HG02852 (cell line): Measurements from ENCODE around the gene NLK.
"Not testable (repeated sequence)": the region's sequence is repeated elsewhere in the genome, so short reads cannot be mapped to it uniquely, and the experiment has no call there.

Source experiments
- ATAC-seq: cut with Tn5 transposase; IDR thresholded peaks from one replicate; pipeline ENCODE4 v1.9.1; 2021; ENCODE audit warnings: mild to moderate bottlenecking, moderate library complexity; ENCODE audit not compliant: unreplicated experiment

NLK gene

DNA sequence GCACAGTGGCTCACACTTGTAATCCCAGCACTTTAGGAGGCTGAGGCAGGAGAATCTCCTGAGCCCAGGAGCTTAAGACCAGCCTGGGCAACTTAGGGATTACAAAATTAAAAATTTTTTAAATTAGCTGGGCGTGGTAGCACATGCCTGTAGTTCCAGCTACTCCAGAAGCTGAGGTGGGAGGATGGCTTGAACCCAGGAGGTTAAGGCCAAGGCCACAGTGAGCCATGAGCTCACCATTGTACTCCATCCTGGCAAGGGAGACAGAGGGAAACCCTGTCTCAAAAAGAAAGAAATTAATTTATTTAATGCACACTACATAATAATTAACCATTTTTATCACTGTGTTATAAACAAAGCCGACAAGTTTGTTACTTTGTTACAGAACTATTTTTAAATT, 145.5 kb downstream of the NLK start:
- ATAC-seq, result no peak

DNA sequence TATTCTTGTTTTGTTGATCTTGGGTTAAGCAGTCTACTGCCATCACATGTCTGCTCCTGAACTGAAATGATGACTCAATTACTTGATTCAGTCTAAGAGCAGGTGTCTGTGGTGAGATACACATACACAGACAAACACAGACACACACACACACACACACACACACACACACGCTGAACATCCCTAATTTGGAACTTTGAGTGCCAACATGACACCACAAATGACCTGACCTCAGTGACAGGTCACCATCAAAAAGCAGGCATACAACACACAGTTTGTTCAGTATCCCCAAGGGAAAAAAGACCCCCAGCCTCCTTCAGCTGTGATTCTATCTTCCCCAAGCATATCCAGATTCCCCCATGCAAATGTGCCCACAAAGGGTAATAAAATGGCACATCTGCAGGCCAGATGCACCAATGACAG, 146.4 kb downstream of the NLK start:
- no peak for ATAC-seq

DNA sequence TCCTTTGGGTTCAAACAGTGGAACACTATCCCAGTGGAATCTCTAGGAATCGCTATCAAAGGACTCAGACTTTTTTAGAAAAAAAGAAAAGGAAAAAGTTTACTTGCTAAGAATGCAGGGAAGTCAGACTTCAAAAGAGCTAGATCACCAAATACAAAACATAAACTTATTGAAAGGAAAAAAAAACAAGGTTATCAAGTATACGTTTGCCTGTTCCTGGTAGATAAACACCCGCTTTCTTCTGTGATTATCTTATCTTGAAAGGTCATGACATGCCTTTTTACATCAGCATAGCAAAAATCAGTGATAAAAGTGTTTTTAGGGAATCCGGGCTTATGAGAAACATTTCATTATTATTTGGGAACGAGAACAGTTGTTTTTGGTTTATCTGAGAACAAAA, 147.2 kb downstream of the NLK start:
- no peak for ATAC-seq

DNA sequence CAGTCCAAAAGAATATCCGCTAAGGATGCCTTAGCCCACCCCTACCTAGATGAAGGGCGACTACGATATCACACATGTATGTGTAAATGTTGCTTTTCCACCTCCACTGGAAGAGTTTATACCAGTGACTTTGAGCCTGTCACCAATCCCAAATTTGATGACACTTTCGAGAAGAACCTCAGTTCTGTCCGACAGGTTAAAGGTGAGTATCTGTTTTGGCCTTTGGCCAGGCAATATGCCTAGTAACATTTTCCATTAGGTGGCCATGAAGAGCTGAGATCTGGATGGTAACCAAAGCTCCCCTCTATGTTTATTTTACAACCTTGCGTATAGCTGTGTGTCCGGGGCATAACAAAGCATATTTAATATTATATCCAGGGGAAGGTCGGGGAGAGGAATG, 148.5 kb downstream of the NLK start:
- ATAC-seq, result no peak

DNA sequence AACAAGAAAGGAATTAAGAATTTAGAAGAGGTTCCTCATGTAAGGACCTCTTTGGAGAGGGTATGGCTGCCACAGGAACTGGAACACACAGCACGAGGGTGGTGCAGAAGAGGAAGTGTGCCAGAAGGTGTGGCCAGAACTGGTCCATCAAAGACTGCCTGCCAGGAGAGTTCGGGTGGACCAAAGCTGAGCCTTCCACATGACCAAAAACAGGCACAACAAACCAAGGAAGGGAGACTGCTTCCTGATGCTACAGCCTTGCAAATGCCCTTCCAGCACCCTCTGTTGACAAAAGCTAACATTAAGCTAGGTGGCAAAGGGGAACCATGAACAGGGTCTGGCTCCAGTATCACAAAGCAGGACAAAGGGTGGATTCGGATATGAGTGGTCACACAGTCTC, 150.8 kb downstream of the NLK start:
- no peak for ATAC-seq

DNA sequence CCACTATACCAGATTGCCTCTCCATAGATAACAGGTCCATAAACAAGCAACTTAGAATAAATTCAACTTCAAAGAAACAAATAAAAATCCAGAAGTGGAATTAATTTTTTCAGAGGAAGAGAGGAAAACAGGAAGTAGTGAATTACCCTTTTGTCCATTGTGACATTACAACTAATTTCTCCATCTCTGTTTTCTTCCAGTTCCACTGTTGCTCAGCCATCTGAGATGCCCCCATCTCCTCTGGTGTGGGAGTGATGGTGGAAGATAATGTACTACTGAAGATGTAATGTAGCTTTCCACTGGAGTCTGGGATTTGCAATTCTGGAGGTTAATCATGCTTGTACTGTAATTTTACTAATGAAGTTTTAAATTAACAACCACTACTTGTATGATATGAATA, 151.9 kb downstream of the NLK start:
- no peak for ATAC-seq

DNA sequence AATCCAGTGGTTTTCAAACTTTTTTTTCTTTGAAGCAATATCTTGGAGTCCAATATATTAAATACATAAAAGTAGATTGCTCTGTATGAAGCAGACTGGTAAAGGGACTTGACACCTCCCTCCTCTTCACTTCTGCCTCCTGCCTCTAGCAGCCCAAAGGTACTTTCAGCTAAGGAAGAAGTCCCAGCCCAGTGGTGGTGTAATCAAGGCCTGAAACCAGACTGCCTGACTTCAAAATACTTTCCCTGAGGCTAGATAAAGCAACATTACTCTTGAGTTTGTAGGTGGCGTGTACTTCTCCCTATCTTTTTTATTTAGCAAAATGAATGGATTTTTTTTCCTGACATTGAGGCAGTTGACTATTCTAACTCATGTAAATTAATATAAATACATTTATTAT, 154.2 kb downstream of the NLK start:
- no peak for ATAC-seq

DNA sequence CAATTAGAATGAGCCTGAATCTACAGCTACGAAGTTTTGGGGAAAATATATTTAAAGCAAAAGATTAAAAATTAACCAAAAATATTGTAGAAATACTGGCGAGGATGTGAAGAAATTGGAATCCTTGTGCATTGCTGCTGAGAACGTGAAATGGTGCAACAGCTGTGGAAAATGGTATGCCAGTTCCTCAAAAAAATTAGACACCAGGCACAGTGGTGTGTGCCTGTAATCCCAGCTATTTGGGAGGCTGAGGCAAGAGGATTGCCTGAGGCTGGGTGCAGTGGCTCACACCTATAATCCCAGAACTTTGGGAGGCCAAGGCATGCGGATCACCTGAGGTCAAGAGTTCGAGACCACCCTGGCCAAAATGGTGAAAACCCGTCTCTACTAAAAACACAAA, 156.6 kb downstream of the NLK start:
- ATAC-seq, result no peak

DNA sequence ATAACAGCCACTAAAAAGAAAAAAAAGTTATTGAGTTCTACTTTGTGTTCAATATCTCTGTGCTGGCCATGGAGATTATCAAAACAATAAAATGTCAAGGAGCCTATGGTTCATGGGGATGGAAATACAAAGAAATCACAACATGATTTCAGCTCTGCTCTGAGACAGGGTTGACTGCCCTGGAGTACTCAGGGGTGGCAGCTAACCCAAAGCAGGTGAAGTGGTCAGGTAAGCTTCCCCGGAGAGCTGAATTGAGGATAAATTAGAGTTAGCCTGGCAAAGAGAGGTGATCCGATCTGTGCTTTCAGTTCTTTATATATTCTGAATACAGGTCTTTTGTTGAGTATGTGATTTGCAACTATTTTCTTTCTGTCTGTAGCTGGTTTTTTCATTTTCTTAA, 157.3 kb downstream of the NLK start:
- no peak for ATAC-seq

DNA sequence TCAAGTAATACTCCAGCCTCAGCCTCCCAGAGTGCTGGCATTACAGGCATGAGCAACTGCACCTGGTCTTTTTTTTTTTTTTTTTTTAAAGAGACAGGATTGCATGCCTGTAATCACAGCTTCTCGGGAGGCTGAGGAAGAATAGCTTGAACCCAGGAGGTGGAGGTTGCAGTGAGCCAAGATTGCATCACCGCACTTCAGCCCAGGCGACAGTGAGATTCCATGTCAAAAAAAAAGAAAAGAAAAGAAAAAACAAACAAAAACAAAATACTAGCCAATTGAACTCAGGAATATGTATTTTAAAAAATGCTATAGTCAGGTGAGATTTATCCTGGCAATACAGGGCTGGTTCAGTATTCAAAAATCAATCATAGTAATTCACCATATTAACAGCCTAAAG, 158.8 kb downstream of the NLK start:
- ATAC-seq, result no peak

DNA sequence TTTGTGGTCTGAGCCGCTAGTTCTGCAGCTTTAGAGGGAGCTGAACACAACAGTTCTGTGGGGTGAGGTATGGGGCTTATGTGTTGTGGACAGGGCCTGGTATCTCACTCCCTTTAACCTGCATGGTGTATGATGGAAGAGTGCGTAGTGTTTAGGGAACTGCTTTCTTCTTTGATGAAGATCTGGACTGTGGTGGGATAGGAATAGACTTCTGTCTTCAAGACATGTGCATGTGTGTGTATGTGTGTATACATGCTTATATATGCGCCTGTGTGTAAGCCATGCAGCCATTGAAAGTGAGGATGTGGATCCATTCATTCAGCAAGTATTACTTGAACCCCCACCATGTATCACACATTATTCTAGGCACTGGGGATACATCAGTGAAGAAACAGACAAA, 161.8 kb downstream of the NLK start:
- ATAC-seq, result no peak

DNA sequence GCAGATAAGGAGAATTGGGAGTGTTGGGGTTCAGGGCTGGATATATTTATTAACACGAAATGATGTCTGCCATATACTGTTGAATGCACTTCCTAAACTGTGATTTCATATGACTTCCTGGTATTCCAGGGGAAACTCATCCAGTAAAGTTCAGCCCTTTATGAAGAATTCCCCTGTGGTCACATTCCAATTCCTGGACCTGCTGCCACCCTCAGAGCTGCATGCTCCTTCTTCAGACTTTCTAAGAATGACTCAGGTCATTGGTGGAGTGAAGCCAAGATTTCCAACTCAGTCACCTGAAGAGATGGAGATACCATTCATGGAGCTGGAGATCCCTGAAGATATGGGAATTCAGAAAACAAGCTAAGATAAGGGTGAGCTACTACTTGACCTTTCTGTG, 162.3 kb downstream of the NLK start:
- ATAC-seq, result no peak

DNA sequence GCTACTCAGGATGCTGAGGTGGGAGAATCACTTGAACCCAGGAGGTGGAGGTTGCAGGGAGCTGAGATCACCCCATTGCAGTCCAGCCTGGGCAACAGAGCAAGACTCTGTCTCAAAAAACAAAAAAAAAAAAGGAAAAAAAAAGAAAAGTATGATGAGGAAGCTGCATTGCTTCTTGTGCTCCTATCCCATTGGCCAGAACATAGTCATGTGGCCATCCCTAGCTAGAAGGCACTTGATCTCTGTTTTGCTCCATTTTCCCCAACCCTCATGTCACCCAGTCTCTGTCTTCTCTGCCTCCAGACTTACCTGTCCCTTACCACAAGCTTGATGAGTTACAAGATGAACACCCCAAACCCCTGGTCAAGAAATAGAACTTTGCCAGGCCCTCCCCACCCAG, 163.8 kb downstream of the NLK start:
- no peak for ATAC-seq

DNA sequence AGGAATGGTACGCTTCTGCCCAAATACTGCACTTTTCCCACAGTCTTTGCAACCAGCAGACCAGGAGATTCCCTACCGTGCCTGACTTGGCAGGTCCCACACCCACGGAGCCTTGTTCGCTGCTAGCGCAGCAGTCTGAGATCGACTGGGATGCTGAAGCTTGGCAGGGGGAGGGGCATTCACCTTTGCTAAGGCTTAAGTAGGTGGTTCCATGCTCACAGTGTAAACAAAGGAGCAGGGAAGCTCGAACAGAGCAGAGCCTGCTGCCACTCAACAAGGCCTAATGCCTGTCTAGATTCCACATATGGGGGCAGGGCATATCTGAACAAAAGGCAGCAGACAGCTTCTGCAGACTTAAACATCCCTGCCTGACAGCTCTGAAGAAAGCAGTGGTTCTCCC, 169.3 kb downstream of the NLK start:
- no peak for ATAC-seq

DNA sequence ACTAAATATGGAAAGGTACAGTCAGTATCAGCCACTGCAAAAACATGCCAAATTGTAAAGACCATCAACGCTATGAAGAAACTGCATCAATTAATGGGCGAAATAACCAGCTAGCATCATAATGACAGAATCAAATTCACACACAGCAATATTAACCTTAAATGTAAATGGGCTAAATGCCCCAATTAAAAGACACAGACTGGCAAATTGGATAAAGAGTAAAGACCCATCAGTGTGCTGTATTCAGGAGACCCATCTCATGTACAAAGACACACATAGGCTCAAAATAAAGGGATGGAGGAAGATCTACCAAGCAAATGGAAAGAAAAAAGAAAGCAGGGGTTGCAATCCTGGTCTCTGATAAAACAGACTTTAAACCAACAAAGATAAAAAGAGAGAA, 171.1 kb downstream of the NLK start:
- ATAC-seq, result not testable (repeated sequence)

DNA sequence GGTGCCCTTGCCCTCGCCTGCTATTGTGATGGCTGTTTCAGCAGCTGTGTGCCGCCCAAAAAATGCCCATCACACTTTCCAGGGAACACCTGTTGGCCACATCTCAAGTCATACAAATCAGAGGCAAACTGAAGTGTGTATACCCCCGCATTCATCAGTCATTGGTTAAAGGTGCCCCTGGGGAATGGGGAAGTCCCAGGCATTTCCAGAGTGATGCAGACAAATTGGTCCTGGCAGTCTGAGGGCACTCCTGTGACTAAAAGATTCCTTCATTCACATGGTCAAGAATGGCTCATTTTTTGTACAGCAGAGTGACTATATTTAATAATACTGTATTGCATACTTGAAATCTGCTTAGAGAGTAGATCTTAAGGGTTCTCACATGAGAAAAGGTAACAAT, 173.6 kb downstream of the NLK start:
- ATAC-seq, result no peak

DNA sequence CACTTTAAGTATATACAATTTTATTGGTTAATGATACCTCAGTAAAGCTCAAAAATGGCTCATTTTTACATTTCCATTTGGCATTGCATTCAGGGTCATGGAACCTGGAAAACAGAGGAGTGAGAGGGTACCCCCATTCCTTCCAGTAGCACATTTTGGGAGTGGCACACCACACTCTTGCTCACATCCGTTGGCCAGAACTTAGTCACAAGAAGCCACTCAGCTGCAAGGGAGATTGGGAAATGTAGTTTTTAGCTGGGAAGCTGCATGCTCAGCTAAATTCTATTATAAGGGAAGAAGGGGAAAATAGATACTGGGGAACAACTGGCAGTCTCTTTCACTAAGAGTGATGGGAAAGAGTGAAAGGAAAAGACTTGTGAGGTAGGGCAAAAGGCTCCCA, 174.1 kb downstream of the NLK start:
- ATAC-seq, result no peak

DNA sequence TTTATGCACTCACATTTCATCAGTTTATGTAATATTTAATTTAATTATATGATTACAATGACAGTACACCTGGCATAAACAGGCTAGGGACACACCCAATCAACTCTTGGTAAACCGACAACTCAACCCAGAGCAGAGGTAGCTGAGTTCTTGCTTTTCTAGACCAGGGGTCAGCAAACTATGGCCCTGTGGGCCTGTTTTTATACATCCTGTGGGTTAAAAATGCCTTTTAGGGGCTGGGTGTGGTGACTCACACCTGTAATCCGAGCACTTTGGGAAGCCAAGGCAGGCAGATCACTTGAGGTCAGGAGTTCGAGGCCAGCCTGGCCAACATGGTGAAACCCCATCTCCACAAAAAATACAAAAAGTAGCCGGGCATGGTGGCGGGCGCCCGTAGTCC, 177.3 kb downstream of the NLK start:
- no peak for ATAC-seq

DNA sequence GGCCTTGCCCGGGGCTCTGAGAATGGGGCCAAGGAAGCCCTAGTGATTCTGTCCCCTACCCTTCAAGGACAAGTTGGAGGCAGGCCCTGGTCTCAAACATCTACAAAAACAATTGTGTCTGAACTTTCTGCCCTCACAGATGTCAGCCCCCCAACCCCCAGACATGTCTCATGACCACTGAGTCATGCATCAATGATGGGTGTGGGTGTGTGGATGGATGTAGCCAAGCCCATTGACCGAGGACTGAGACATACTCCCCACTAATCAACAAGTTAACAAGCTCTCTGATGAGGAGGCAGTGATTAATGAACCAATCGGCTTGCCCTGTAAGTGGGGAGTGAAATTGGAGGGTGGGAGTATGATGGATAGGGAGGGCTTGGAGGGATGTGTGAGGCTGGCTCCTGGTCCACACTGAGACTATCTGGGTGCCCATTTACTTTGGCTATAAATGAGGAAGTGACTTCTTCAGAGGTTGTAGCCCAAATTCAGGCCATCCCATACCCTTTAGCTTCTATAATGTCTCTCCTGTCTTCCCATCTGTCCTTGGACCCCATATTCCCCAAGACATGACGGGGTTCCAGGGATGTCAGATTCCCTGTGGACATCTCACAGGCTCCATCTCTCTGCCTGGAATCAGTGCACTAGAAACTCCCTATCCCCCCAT, 179.4 kb downstream of the NLK start:
- no peak for ATAC-seq

DNA sequence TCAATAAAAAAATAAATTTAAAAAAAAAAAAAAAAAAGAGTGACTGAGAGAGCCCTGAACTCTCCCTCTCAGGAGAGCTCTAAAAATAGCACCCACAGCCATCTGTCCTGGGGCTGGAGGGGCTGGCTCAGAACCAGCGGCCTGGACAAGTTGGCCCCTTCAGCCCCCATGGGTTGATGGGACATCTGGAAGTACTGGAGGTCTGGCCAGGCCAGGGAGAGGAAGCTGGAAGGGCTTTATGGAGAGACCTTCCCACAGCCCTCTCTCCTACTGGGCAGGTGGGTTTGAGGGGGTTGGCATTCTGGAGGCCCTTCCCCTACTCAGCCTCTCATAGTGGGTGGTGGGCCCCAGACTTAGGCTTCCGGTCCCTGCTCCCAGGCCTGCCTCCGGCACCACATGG, 182.8 kb downstream of the NLK start:
- ATAC-seq, result no peak

DNA sequence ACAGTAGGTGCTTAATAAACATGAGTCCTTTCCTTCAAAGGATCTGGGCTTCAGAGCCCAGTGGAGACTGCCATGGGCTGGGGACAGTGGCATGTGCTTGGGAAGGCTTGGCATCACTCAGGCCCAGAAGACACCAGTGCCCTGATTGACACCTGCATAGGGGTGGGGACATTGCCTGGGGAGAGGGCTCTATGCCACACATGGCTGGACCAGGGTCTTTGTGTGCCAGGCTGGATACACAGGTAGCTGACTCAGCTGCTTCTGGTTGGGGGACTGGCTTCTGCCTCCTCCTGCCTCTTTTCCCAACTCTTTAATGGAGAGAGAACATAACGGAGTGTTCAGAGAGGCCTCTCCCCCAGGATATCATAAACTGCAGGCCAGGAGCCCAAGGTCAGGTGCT, 183.4 kb downstream of the NLK start:
- ATAC-seq, result no peak

DNA sequence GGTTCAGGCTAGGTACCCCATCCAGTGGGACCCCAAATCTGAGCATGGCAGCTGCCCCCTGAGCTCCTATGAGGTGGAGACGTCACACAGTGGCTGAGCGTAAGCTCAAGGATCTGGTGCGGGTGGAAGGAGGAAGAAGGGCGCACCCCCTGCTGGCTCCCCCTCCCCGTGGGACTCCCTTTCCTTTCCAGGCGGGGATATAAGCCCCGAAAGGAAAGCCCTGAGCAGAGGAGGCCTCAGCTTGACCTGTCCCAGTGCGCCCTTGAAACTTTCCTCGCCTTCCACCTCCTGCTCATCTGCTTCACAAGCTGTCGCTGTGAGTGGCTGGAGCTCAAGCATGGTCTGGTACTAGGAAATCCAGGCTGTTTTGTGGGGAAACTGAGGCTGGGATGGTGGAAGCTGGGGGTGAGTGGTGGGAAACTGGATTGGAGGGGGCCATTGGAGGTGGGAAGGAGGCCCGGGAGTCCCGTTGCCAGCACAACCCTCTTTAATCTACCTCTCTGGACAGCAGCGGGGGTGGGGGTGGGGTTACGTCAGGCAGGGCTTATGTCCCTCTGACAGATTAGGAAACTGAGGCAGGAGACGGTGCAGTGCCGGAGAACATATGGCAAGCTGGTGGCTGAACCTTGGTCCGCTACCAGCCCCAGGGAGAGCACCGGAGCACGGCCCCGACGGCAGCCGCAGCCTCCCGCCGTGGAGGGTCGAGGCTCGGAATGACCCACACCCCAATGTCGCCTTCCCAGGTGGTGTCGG, 184.3 kb downstream of the NLK start:
- ATAC-seq, result no peak
